ENCODE measurements around the gene NAV1. TPM values are rescaled to one million over a fixed set of nuclear protein-coding genes. Genes with fewer than 3 reads are reported as not detected.

The NAV1 gene
- total and polyA plus RNA-seq, 9 of the 15 experiments (the other 6 are each of a cell fraction or from before 2014, with no cell fraction given): 0.91 to 16.8 (median 3.2) TPM

DNA sequence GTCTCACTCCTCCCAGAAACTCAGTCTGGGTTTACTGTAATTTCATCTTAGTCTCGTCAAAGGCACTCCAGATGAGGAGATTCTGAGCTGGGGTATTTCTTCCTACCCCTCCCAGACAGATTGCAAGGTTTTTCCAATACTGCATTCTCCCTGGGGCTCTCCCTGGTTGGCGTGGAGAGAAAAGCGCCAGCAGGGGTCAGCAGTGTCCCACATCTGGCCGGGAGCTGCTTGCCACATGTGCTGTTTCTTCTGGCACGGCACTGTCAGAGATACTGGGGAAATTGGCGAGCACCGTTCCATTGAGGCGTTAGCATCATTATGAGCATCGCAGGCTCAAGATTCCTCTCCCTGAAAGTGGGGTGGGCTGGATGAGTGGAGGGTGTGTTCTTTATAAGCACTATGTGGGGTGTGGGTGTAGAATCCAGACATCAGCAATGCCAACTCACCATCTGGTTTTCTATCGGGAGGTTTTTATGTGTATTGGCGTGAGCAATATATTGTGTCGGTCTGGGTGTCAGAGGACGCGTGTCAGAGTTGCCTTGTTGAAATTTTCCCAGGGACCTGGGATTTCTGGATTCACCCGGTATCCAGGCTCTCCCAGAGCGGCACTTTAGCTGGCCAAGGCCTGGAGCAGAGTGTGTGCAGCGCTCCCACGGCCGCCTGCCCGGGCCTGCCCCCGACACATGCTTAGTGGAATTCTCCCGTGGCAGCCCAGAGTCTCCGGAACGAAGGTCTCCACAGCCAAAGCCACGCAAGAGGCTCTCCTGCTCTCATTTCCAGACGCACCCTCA is 8.0 kb upstream of the NAV1 start (continued):
- TF ChIP-seq ZNF318 (IDR thresholded peaks at IDR 0.05; ENCODE audit: borderline replicate concordance in 1 of 2, low read depth in 1 of 2) (no peak), ZNF23 (CRISPR knock-in tag; IDR thresholded peaks at IDR 0.05) (no peak), TAF7 (tag; IDR thresholded peaks at IDR 0.05) (no peak), ZNF24 (IDR thresholded peaks at IDR 0.05) (no peak; the same call in 1 of the 2 replicates), BHLHE40 (IDR thresholded peaks at IDR 0.05; ENCODE audit: low read length) (peak; percentile 73), NFIC (IDR thresholded peaks at IDR 0.05) (no peak), ZNF57 (CRISPR knock-in tag; IDR thresholded peaks at IDR 0.05) (no peak), BMI1 (IDR thresholded peaks at IDR 0.05; ENCODE audit: low read length) (no peak), TEAD4 (IDR thresholded peaks at IDR 0.05; ENCODE audit: low read length) (no peak; the same call in 1 of the 2 replicates), TEAD4 (CRISPR knock-in tag; IDR thresholded peaks at IDR 0.05; ENCODE audit: borderline replicate concordance) (no peak), SAFB2 (IDR thresholded peaks at IDR 0.05; ENCODE audit: borderline replicate concordance, low read depth, low read length, severe bottlenecking) (no peak), ZNF699 (CRISPR knock-in tag; IDR thresholded peaks at IDR 0.05; ENCODE audit: insufficient replicate concordance) (no peak), CEBPB (tag; IDR thresholded peaks at IDR 0.05) (peak; percentile 50), ETV6 (IDR thresholded peaks at IDR 0.05; ENCODE audit: borderline replicate concordance in 1 of 2, low read depth in 2 of 2, low read length in 1 of 2) (0 out of 4 replicates have a peak, but pooled peaks of 1 of the 2 experiments have one; percentile 4), ETV6 (CRISPR knock-in tag; IDR thresholded peaks at IDR 0.05; ENCODE audit: borderline replicate concordance) (no peak), SRF (CRISPR knock-in tag; IDR thresholded peaks at IDR 0.05) (no peak), MYNN (IDR thresholded peaks at IDR 0.05) (0 out of 2 replicates have a peak, but pooled peaks have one; percentile 34), MYNN (CRISPR knock-in tag; IDR thresholded peaks at IDR 0.05) (no peak), MYC (IDR thresholded peaks at IDR 0.05; ENCODE audit: low read depth, low read length) (peak; percentile 95), MYC (CRISPR knock-in tag; IDR thresholded peaks at IDR 0.05; ENCODE audit: borderline replicate concordance, low read depth) (no peak)

All from K562 (cell line).